Fibroblast of villous mesenchyme (primary cell): ENCODE measurements around the gene NHERF2. TPM values are rescaled to one million over a fixed set of nuclear protein-coding genes. Genes with fewer than 3 reads are reported as not detected.
A peak's percentile ranks its signal among the peaks of the same experiment; 100 is the strongest.

ENCODE experiments used
- DNase-seq: peaks from one replicate; pipeline ENCODE4 v3.0.0-alpha.2; 2010; ENCODE audit warnings: low read depth
- H3K4me3 ChIP-seq: 2 replicates; pipeline ENCODE4 v1.5.1; 2011; ENCODE audit warnings: low read depth, mild to moderate bottlenecking, low read length
- total RNA-seq: library from RNA; depleted of rRNA; stranded (reverse); fragments of >200 nt; gene quantifications from 2 replicates; pipeline ENCODE4 v1.2.3, GENCODE V29; 2012
- TF ChIP-seq, protein P1 (sequence below): IDR thresholded peaks from 2 replicates; pipeline ENCODE4 v1.5.1; 2012; ENCODE audit warnings: low read depth, mild to moderate bottlenecking, low read length; ENCODE audit not compliant: insufficient read depth

The NHERF2 gene
- total RNA-seq = 52.7 and 59.3 TPM in 2 replicates

DNA sequence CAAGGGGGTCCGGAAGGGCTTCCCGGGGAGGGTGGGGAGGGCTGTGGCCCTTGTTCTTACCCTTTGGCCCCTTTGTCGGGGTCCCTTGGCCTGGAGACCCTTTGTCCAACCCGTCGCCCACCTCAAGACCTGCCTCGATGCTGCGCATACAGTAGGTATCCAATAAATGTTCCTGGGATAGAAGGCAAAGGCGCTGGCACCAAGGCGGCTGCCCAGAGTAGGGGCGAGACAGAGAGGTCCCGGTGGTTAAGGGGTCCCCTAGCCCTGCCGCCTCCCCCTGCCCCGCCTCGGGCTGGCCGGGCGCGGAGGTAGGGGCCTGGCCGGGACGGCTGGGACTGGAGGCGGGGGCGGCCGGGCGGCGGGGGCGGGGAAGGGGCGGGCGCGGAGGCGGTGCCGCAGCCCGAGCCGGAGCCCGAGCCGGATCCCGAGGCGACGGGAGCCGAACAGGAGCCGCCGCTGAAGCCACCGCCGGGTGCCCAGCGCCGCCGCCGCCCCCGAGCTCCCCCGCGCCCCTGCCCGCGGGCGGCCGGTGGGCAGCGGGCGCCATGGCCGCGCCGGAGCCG, at the start of gene NHERF2:
TSS of gene NHERF2 (plus strand) at position 442 of the 563 bp plus-strand sequence. CDS start at position 546, 104 bp downstream.
- DNase-seq = no peak
- H3K4me3 ChIP-seq = peak within 1 kb of the TSS; percentile 73
- TF ChIP-seq, protein P1, sequence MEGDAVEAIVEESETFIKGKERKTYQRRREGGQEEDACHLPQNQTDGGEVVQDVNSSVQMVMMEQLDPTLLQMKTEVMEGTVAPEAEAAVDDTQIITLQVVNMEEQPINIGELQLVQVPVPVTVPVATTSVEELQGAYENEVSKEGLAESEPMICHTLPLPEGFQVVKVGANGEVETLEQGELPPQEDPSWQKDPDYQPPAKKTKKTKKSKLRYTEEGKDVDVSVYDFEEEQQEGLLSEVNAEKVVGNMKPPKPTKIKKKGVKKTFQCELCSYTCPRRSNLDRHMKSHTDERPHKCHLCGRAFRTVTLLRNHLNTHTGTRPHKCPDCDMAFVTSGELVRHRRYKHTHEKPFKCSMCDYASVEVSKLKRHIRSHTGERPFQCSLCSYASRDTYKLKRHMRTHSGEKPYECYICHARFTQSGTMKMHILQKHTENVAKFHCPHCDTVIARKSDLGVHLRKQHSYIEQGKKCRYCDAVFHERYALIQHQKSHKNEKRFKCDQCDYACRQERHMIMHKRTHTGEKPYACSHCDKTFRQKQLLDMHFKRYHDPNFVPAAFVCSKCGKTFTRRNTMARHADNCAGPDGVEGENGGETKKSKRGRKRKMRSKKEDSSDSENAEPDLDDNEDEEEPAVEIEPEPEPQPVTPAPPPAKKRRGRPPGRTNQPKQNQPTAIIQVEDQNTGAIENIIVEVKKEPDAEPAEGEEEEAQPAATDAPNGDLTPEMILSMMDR = no peak

DNA sequence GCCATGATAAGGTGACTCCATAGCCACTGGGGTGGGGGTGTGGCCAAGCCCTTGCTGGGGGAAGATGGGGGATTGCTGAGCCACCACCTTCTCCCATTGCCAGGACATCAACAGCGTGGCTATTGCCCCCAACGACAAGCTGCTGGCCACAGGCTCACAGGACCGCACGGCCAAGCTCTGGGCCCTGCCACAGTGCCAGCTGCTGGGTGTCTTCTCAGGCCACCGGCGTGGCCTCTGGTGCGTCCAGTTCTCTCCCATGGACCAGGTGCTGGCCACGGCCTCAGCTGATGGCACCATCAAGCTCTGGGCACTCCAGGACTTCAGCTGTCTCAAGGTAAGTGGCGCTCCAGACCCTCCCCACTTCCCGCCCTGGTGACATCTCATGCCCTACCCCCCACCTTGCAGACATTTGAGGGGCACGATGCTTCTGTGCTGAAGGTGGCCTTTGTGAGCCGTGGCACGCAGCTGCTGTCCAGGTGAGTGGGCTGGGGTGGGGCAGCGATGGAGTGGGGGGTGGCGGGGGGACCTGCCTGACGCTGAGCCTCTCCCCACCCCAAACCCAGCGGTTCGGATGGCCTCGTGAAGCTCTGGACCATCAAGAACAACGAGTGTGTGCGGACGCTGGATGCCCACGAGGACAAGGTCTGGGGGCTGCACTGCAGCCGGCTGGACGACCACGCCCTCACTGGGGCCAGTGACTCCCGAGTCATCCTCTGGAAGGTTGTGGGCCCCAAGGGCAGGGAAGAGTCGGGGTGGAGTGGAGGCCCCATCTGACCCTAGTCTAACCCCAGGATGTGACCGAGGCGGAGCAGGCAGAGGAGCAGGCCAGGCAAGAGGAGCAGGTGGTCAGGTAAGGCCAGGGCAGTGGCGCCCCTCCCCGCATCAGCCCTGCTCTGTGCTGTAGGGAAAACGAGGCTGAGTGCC, 49.5 kb upstream of the NHERF2 start:
- DNase-seq = no peak
- H3K4me3 ChIP-seq = no peak overlapping the region
- TF ChIP-seq, protein P1 = no peak

DNA sequence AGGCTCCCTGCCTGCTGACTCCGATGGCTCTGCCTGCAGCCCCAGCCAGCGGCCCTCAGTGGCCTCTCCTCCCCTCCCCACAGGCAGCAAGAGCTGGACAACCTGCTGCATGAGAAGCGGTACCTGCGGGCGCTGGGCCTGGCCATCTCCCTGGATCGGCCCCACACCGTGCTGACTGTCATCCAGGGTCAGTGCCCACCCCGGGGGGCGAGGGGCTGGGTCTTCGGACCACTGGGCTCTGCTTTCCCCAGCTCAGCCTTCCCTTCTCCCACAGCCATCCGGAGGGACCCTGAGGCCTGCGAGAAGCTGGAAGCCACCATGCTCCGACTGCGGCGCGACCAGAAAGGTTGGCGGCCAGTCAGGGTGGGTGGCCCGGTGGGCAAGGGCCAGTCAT, 48.8 kb upstream of the NHERF2 start:
- TF ChIP-seq, protein P1 = no peak
- H3K4me3 ChIP-seq = no peak overlapping the region
- DNase-seq = no peak

DNA sequence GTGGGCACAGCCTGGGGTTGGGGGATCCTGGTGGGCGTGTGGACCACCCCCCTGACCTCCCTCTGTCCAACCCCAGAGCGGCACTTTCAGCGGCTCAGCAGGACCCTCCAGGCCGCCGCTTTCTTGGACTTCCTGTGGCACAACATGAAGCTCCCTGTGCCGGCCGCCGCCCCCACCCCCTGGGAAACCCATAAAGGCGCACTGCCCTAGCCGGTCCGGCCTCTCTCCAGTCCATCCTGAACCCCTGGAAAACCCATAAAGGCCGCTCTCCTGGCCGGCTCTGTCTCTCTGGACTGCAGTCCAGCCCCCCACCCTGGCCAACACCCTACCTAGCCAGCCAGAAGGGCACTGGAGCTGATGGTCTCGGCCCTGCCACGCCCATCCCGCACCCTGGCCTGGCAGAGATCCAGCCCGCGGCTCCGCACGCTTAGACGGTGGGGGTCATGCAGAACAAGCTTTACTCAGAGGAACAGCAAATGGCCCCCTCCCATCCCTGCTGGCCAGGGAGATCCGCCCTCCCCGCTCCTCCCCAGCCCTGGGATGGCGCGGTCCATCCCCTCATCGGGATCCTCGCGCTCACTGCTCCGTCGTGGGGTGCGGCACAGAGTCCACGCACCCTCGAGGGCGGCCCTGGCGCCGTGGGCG, 48.1 kb upstream of the NHERF2 start:
- TF ChIP-seq, protein P1 = no peak
- H3K4me3 ChIP-seq = no peak overlapping the region
- DNase-seq = no peak

DNA sequence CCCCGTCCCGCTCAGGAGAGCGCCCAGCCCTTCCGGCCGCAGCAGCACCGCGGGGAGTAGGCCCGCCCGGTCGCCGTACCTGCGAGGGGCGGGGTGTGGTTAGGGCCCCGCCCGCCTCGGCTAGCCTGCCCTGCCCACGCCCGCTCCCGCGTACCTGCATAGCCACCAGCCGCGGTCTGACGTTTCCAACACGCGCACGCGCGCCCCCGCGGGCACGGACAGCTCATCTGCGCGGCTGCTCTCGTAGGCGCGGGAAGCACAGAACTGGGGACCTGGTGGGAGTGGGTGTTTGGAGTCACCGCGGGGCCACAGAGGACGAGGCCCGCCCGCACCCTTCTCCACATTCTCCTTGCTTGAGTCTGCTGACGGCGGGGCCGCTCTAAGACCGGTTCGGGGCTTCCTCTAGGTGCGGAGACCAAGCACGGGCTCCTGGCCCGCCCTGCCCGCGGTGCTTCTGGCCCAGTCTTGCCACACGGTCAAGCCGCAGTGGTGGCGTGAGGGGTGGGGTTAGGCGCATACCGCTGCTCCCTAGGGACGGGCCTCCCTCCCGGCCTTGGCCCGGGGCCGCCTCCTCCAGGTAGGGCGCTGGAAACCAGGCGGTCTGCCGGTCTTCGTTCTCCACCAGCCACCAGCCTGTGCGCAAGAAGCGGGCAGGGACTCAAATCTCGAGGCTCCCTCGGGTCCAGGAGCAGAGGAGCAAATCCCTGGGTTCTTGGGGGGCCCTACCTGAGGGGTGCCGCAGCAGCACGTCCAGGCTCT, 47.3 kb upstream of the NHERF2 start:
- TF ChIP-seq, protein P1 = no peak
- no peak overlapping the region for H3K4me3 ChIP-seq
- DNase-seq = no peak

DNA sequence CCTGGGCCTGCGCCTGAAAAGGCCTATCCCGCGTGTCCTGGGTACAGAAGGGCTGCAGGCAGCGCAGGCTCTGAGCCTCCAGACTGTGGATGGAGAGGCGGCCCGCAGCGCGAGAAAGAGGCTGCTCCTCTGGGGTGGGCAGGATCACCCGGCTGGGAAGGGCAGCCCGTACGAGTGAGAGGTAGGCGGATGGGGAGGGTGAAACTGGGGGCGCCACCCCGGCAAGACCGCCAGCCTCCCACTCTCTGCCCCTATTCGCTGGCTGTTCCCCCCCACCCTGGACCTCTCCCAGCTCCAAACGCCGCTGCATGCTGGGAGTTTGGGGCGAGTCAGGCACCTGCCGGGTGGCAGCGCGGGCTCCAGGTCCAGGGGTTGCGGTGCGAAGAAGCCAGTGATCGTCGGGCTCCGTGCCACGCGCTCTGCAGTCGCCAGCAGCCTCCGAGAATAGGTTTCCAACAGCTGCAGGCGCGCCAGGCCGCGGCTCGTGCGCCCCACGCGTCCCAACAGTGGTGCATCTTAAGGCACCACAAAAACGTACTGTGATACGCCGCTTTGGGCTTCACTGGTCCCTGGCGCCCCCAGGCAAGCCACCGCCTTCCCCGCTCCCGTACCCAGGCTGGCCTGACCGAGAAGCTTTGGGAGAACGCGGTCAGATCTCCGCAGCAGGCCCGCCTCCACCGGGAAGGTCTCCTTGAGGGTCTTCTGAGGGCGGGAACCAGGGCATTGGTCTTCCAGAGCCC, 46.5 kb upstream of the NHERF2 start:
- no peak overlapping the region for H3K4me3 ChIP-seq
- TF ChIP-seq, protein P1 = no peak
- DNase-seq = no peak
